Activated gamma-delta T cell (primary cell): ENCODE measurements around the gene TIMP1.

Experiments
- DNase-seq: peaks from one replicate; lab custom pipeline; 2025; lab: John Stamatoyannopoulos, UW
- total RNA-seq, 2 donors: gene quantifications; one replicate each; lab custom pipeline; 2026; lab: John Stamatoyannopoulos, UW

Gene TIMP1
- total RNA-seq = 9.8 to 16.4 reads per million in 2 donors

- peak; percentile 56 for DNase-seq
Observed at GRCh38 chrX:47581731-47582647, at the start of gene TIMP1. Gene TIMP1, plus strand, starts transcription at chrX:47582436. Its CDS starts 980 bp downstream, at chrX:47583416.

DNA sequence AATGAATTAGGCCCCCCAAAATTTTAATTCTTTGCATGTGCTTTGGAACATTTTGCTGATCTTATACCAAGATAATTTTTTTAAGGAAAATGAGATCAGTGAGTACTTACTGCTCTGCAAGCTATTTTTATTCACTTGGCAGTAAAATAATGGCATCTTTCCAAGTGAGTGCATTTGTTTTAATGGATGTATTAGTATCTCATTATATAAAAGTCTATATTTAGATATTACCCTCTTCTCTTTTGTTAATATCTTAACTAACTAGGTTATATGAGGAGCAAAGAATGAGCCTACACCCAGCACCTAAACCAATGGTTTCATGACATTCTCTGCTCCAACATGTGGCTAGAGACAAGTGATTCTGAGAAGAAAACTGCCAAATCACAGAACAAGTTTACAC lies 42.4 kb upstream of the TIMP1 start:
- no peak for DNase-seq

- DNase-seq = no peak
Observed at GRCh38 chrX:47540754-47541538, 41.3 kb upstream of the TIMP1 start.

GRCh38 chrX:47543496-47543895 lies 38.7 kb upstream of the TIMP1 start:
- DNase-seq = no peak

- no peak for DNase-seq
Observed at GRCh38 chrX:47556045-47556623, 26.1 kb upstream of the TIMP1 start.

DNA sequence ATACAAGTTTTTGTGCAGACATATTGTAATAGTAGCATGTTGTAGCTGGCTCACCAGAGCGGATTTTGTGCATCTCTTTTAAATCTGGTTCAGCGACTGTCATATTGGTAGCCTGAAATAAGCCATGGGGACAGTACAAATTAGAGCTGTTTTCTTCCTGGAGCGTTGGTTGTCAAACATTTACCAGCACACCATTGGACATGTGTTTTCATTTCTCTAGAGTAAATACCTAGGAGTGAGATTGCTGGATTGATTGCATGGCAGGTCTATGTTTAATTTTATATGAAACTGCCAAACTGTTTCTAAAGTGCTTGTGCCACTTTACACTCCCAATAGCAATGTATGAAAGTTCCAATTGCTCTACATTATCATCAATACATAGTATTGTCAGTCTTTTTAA lies 23.8 kb upstream of the TIMP1 start:
- DNase-seq = no peak

DNA sequence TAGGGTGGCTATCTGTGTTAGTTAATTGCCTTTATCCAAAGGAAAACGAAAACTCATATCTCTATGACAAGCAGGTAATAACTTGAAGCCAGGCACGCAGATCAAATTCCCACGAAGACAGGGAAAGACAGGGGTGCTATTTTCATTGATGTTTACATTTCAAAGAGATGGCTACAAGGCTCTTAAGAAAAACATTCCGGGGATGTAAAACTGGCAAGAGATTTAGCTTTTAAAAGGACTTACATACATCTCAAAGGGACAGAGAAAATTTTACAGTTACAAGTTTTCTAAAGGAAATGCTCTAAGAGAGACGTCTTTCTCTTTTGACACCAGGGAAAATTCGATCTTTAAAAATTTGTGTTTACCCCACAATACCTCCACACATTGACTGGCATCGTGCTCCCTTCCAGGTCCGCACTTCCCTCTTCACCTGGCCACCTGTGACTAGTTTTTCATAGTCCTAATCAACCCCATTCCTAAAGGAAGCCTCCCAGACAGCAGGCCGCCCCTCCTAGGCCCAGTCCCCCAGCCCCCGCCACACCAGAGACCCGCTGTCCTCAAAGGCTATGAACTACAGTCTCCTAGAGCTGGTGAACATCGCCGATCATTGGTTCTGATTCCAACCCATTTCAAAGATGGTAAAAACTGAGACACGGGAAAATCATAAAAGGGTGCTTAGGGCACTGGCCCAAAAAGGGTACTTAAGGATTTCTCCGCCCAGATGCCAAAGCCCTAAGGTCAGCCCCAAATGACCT lies 21.9 kb upstream of the TIMP1 start:
- DNase-seq = no peak

DNA sequence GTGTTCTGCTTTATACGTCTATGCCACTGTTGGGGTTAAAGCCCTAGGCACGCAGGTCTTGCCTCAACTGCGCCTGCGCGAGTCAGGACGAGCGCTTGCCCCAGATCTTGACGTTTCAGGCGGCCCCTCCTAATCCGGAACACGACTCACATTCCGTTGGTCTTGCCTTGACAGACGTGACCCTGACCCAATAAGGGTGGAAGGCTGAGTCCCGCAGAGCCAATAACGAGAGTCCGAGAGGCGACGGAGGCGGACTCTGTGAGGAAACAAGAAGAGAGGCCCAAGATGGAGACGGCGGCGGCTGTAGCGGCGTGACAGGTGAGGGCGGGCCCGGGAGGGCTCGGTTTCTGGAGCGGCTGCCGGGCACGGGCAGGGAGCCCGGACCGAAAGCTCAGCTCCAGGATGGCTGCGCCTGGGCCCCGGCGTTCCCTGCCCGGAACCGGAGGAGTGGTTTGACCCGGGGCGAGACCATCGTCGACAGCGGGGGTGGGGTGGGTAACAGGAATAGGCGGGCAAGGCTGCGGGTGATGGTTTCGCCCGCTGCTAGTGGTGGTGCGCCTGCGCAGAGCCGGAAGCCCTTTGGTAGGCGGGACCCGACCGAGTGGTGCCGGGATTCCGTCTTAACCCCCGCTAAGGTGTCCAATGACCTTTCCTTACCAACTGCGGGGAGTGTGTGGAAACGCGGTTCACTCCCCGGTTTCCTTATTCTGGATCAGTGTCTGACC lies 21.1 kb upstream of the TIMP1 start, which contains the start of gene ARAF:
Gene ARAF, plus strand, starts transcription at position 272 of the 725 bp plus-strand sequence. CDS start 1,763 bp downstream, outside the sequence.
- peak; percentile 72 for DNase-seq

DNA sequence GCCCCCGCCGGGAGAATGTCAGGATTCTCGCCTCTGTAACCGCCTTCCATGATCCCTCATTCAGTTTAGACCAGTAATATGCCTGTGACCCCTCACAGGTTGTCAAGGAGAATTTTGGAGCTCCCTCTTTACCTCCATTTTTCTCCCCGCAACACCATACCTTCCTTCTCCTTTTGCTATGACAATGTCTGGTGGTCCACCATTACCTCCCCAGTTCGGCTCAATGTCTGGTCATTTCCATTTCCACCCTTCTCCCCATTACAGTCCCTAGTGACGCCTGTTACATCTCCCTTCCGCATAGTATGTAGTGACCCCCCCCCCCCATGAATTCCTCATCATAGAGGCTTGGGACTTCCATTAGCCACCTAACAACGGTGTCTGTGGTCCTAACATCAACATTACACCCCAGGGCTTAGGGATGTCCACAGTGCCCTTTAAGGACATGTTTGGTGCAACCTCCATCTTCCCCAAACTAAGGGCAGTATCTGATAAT lies 20.5 kb upstream of the TIMP1 start:
- DNase-seq = no peak

DNA sequence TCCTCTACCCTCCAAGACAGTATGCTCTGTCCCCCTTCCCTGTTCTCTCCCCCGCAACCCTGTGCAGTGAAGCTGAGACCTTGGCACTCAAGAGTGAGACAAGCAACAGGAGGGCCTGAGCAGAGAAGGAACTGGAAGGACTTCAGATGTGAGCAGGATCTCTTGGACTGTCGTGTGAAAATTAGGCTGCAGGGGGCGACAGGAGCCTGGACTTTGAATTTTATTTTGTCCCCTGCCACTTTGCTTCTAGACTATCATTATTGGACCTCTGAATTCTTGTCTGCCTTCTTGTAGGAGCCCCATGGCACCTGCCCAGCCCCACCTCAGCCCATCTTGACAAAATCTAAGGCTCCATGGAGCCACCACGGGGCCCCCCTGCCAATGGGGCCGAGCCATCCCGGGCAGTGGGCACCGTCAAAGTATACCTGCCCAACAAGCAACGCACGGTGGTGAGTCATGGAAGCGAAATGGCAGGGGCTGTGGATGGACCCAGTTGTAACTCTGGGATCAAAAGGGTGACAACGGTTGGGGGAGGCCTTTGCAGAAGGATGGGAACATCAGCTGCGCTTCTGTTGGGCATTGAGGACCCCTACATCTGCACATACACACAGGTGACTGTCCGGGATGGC lies 19.5 kb upstream of the TIMP1 start:
- no peak for DNase-seq

GRCh38 chrX:47563801-47564315 lies 18.4 kb upstream of the TIMP1 start:
- DNase-seq = no peak

DNA sequence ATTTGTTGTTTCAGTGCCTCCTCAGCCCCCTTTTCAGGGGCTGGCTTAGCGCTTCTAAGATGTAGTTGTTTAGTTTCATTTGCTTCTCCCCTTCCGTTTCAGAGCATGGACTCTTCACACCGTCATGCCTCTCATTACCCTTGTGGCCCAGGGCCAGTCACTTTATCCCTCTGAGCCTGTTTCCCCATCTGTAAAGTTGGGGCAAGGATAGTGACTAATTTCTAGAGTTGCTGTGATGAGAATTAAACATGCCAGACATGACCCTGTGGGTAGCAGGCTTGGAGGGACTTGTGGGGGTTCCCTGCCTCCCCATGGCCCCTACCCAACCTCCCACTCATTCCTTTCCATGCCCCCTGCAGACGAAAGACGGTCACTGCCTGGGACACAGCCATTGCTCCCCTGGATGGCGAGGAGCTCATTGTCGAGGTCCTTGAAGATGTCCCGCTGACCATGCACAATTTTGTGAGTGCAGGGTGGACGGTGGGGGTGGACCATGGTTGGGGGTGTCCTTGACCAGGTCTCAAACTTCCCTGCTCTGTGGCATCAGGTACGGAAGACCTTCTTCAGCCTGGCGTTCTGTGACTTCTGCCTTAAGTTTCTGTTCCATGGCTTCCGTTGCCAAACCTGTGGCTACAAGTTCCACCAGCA lies 17.7 kb upstream of the TIMP1 start:
- DNase-seq = no peak

DNA sequence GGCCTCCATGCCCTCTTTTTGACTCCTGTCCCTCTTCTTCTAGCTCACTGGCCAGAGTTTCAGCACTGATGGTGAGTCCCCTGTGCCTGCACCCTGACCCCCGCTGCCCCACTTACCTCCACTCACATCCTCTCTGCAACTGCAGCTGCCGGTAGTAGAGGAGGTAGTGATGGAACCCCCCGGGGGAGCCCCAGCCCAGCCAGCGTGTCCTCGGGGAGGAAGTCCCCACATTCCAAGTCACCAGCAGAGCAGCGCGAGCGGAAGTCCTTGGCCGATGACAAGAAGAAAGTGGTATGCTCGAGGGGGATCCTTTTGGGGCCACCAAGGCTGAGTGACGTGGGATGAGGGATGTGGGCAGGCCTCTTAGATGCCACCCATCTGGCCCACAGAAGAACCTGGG lies 15.4 kb upstream of the TIMP1 start:
- no peak for DNase-seq

DNA sequence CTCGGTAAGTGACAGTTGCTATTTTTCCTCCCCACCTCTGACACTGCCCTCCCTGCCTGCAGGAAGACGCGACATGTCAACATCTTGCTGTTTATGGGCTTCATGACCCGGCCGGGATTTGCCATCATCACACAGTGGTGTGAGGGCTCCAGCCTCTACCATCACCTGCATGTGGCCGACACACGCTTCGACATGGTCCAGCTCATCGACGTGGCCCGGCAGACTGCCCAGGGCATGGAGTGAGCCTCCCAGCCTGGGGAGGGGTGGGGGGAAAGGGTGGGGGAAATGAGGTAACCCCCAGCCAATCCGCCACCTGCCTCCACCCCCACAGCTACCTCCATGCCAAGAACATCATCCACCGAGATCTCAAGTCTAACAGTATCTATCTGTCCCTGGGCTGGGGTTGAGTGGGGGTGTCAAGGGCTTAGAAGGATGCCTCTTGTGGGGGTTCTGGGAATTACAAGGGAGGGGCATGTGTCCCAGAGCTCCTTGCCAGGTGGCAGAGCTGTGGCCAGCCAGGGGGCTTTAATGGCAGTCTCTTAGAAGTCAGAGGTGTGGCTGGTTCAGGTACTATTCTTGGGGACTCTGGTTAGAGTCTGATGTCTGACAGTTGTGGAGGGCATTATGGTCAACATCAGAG lies 13.5 kb upstream of the TIMP1 start:
- no peak for DNase-seq

DNA sequence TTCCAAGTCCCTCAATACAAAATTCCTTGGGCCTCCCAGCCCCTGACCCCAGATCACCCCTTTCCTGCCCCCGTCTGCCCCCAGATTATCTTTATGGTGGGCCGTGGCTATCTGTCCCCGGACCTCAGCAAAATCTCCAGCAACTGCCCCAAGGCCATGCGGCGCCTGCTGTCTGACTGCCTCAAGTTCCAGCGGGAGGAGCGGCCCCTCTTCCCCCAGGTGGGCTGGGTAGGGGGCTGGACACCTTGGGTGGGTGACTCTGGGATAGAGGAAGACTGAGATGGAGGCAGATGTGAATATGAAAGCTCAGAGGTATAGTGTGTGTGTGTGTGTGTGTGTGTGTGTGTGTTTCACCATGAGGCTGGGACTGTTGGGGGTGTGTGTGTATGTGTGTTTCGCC lies 11.4 kb upstream of the TIMP1 start:
- no peak for DNase-seq

- no peak for DNase-seq
Observed at GRCh38 chrX:47571215-47571614, 11.0 kb upstream of the TIMP1 start.

DNA sequence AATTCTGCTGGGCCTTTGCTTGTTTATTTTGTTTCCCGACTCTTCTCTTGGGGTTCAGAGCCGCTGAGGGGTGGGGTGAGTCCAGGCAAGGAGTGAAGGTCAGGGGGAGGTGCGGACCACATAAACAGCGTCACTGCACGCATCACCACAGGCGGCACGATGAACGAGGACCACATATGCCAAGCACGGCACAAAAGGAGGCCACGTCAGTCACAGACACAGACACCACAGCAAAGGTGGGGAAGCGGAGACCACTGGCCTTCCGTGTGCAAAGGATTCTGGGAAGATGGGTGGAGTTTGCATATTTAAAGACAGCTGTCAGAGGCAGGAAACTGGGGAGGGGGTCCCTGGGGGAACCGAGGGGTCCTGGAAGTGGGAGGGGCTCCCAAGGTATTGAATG lies 10.3 kb upstream of the TIMP1 start:
- no peak for DNase-seq

GRCh38 chrX:47572773-47573340 lies 9.4 kb upstream of the TIMP1 start:
- no peak for DNase-seq
